Stimulated activated CD8-positive, alpha-beta memory T cell treated with anti-CD3 and anti-CD28 coated beads, Interleukin-15, amount 100 ng/mL, for 48 hours (primary cell): ENCODE results near the gene LRRFIP2.

Source experiments
- DNase-seq, 2 donors: peaks; one replicate each; pipeline ENCODE4 v3.0.0-alpha.2; 2020; ENCODE audit warnings: low read depth in 2 of 2

Gene LRRFIP2

GRCh38 chr3:37025561-37026335 is 148.6 kb downstream of the LRRFIP2 start:
- DNase-seq: no peak

DNA sequence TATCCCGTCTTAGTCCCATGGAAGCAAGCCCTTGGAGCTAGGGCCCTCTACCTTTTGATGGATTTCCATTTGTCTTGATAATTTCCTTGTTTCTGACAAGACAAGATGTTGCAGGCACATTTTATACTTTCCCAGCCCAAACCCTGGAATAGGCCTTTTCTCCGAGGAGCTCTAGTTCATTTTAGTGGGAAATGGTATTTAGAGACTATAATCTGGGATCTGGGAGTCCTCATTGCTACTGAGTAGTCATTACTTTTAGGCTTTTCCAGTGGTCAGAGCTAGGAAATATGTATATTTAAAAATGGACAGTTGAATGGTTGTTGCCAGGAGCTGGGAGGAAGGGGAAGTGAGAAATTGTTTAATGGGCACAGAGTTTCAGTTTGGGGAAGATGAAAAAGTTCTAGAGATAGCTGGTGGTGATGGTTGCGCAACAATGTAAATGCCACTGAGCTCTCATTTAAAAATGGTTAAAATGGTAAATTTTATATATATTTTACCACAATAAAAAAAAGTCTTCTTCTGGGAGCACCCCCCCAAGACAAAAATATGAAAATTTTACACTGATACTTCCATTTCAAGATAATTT is 149.5 kb downstream of the LRRFIP2 start:
- DNase-seq: no peak

- no peak for DNase-seq
Observed at GRCh38 chr3:37024092-37024491, 150.3 kb downstream of the LRRFIP2 start.

DNA sequence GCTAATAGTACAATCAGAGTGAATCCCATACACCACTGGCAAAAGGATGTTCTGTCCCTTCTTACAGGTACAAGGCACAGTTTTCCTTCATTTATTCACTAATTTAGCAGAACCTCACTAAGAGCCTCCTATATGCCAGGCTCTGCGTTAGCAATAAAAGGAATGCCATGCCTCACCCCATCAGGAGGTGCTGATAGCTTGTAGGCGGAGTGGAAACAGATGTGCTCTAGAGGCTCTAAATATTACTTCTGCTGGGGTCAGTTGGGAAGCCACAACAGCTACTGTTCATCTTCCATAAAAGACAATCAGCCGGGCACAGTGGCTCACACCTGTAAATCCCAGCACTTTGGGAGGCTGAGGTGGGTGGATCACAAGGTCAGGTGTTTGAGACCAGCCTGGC is 156.7 kb downstream of the LRRFIP2 start:
- DNase-seq: no peak

- DNase-seq: no peak
Observed at GRCh38 chr3:37016903-37017302, 157.5 kb downstream of the LRRFIP2 start.

GRCh38 chr3:37015642-37016041 is 158.7 kb downstream of the LRRFIP2 start:
- DNase-seq: no peak

DNA sequence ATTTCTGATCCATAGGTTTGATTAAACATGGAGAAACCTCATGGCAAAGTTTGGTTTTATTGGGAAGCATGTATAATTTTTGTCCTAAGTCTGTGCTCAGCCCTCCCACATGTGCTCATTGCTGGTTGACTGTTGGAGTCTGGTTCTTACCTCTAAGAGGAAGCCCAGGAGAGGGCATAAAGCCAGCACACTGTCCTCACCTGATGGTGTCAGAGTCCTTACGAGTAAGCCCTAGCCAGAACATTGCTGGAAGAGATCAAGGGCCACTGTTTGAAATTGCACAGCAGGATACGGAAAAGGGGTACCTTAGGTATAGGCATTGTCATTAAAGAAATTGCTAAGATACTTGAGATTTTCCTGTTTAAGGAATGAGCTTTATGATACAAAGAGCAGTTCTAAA is 159.8 kb downstream of the LRRFIP2 start:
- no peak for DNase-seq
